Liver (tissue), 3 donors: ENCODE measurements around the gene ADGRG2.

ENCODE experiments used
- ATF3 ChIP-seq: IDR thresholded peaks from 2 replicates; pipeline ENCODE4 v1.6.1; 2016; ENCODE audit warnings: antibody characterized with exemption
- GABPA ChIP-seq, 2 donors: IDR thresholded peaks in 1 of 2; conservative IDR thresholded peaks in 1 of 2; 2 replicates each; pipeline ENCODE4 v1.6.1; 2016; ENCODE audit warnings: antibody characterized with exemption in 2 of 2, mild to moderate bottlenecking in 1 of 2, moderate library complexity in 1 of 2
- HNF4G ChIP-seq: IDR thresholded peaks from 2 replicates; pipeline ENCODE4 v1.6.1; 2016; ENCODE audit warnings: antibody characterized with exemption
- REST ChIP-seq: IDR thresholded peaks from 2 replicates; pipeline ENCODE4 v1.6.1; 2016; ENCODE audit warnings: antibody characterized with exemption, mild to moderate bottlenecking
- RXRA ChIP-seq, 2 donors: IDR thresholded peaks; 2 replicates each; pipeline ENCODE4 v1.6.1; 2017 to 2018; ENCODE audit warnings: antibody characterized with exemption in 2 of 2, mild to moderate bottlenecking in 1 of 2
- TAF1 ChIP-seq: conservative IDR thresholded peaks from 2 replicates; pipeline ENCODE4 v1.6.1; 2016; ENCODE audit warnings: antibody characterized with exemption, mild to moderate bottlenecking
- YY1 ChIP-seq: IDR thresholded peaks from 2 replicates; pipeline ENCODE4 v1.6.1; 2016; ENCODE audit warnings: antibody characterized with exemption, mild to moderate bottlenecking
- ZBTB33 ChIP-seq: IDR thresholded peaks from 2 replicates; pipeline ENCODE4 v1.6.1; 2016; ENCODE audit warnings: antibody characterized with exemption
- TF ChIP-seq, protein P1 (sequence below): fragments of 150-350 bp; IDR thresholded peaks from 2 replicates; pipeline ENCODE4 v1.5.1; 2017; ENCODE audit warnings: improper control_type of control experiment, low read depth, low read length; ENCODE audit not compliant: missing input control
- TF ChIP-seq, protein P2 (sequence below): IDR thresholded peaks from 2 replicates; pipeline ENCODE4 v1.6.1; 2016; ENCODE audit warnings: antibody characterized with exemption
- donor health status: healthy.
- donor health status: healthy.

DNA sequence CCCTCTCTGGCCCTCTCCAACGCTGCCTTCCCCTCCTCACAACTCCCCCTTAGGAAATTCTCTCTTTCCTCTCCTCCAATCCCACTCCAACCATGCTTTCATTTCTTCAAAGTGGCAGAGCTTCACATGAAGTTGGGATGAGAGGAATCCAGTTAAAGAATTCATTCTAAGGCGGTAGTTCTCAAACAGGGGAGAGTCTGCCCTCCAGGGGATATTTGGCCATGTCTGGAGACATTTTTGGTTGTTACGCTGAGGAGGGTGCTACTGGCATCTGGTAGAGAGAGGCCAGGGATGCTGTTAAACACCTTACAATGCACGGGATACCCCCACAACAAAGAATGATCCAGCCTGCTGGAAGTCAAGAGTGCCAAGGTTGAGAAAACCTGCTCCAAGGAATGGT, 97.9 kb downstream of the ADGRG2 start:
- TF ChIP-seq RXRA (IDR thresholded peaks at IDR 0.05), result no peak
- TF ChIP-seq, protein P1, sequence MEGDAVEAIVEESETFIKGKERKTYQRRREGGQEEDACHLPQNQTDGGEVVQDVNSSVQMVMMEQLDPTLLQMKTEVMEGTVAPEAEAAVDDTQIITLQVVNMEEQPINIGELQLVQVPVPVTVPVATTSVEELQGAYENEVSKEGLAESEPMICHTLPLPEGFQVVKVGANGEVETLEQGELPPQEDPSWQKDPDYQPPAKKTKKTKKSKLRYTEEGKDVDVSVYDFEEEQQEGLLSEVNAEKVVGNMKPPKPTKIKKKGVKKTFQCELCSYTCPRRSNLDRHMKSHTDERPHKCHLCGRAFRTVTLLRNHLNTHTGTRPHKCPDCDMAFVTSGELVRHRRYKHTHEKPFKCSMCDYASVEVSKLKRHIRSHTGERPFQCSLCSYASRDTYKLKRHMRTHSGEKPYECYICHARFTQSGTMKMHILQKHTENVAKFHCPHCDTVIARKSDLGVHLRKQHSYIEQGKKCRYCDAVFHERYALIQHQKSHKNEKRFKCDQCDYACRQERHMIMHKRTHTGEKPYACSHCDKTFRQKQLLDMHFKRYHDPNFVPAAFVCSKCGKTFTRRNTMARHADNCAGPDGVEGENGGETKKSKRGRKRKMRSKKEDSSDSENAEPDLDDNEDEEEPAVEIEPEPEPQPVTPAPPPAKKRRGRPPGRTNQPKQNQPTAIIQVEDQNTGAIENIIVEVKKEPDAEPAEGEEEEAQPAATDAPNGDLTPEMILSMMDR, result no peak
- TF ChIP-seq GABPA (IDR thresholded peaks at IDR 0.05 in 1 of 2, conservative IDR thresholded peaks at IDR 0.05 in 1 of 2), result no peak
- TF ChIP-seq YY1, result no peak
- TF ChIP-seq TAF1, result no peak
- no peak for TF ChIP-seq REST
- TF ChIP-seq ZBTB33, result no peak
- no peak for TF ChIP-seq HNF4G
- TF ChIP-seq, protein P2, sequence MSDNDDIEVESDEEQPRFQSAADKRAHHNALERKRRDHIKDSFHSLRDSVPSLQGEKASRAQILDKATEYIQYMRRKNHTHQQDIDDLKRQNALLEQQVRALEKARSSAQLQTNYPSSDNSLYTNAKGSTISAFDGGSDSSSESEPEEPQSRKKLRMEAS, result no peak
- no peak for TF ChIP-seq ATF3
